Measurements from ENCODE around the gene GLIPR1L1.

The GLIPR1L1 gene

GRCh38 chr12:75404231-75404630 lies 69.8 kb downstream of the GLIPR1L1 start:
- Histone ChIP-seq H3K27ac (ENCODE audit: low read depth, low read length) (no peak overlapping the region), H3F3A (ENCODE audit: insufficient read depth) (no peaks in the 10 kb centered on the region), H3K79me2 (ENCODE audit: insufficient read depth, low read length) (no peaks in the 10 kb centered on the region), H3K36me3 (ENCODE audit: low read length) (no peaks in the 10 kb centered on the region), H2AFZ (ENCODE audit: low read depth, low read length, severe bottlenecking) (no peak overlapping the region), H3K27me3 (ENCODE audit: low read length) (no peaks in the 10 kb centered on the region), H3K4me3 (ENCODE audit: insufficient read depth, low read length, poor library complexity, severe bottlenecking) (no peak overlapping the region), H4K20me1 (ENCODE audit: low read depth, low read length) (no peaks in the 10 kb centered on the region), H3K9me3 (ENCODE audit: insufficient read depth, low read length) (no peaks in the 10 kb centered on the region), H3K9me2 (replicated peaks; ENCODE audit: insufficient read depth, low read length) (no peaks in the 10 kb centered on the region), H3K9ac (ENCODE audit: low read length) (no peak overlapping the region), H3K4me2 (ENCODE audit: low read depth, low read length, poor library complexity, severe bottlenecking) (no peak overlapping the region)
- TF ChIP-seq, protein P1, sequence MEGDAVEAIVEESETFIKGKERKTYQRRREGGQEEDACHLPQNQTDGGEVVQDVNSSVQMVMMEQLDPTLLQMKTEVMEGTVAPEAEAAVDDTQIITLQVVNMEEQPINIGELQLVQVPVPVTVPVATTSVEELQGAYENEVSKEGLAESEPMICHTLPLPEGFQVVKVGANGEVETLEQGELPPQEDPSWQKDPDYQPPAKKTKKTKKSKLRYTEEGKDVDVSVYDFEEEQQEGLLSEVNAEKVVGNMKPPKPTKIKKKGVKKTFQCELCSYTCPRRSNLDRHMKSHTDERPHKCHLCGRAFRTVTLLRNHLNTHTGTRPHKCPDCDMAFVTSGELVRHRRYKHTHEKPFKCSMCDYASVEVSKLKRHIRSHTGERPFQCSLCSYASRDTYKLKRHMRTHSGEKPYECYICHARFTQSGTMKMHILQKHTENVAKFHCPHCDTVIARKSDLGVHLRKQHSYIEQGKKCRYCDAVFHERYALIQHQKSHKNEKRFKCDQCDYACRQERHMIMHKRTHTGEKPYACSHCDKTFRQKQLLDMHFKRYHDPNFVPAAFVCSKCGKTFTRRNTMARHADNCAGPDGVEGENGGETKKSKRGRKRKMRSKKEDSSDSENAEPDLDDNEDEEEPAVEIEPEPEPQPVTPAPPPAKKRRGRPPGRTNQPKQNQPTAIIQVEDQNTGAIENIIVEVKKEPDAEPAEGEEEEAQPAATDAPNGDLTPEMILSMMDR (IDR thresholded peaks at IDR 0.05; ENCODE audit: insufficient read depth, low read length, poor library complexity, severe bottlenecking), result no peak
- no peak for TF ChIP-seq EZH2phosphoT487 (conservative IDR thresholded peaks at IDR 0.05; ENCODE audit: low read length)

- no peak overlapping the region for H2AFZ ChIP-seq (ENCODE audit: low read depth, low read length, severe bottlenecking)
- H3K36me3 ChIP-seq (ENCODE audit: low read length), result no peaks in the 10 kb centered on the region
- no peak overlapping the region for H3K4me2 ChIP-seq (ENCODE audit: low read depth, low read length, poor library complexity, severe bottlenecking)
- no peak for TF ChIP-seq EZH2phosphoT487 (conservative IDR thresholded peaks at IDR 0.05; ENCODE audit: low read length)
- TF ChIP-seq, protein P1 (IDR thresholded peaks at IDR 0.05; ENCODE audit: insufficient read depth, low read length, poor library complexity, severe bottlenecking), result no peak
- no peaks in the 10 kb centered on the region for H3F3A ChIP-seq (ENCODE audit: insufficient read depth)
- H3K9me3 ChIP-seq (ENCODE audit: insufficient read depth, low read length), result no peaks in the 10 kb centered on the region
- H3K79me2 ChIP-seq (ENCODE audit: insufficient read depth, low read length), result no peaks in the 10 kb centered on the region
- no peaks in the 10 kb centered on the region for H3K9me2 ChIP-seq (replicated peaks; ENCODE audit: insufficient read depth, low read length)
- H4K20me1 ChIP-seq (ENCODE audit: low read depth, low read length), result no peaks in the 10 kb centered on the region
- no peaks in the 10 kb centered on the region for H3K27me3 ChIP-seq (ENCODE audit: low read length)
- H3K4me3 ChIP-seq (ENCODE audit: insufficient read depth, low read length, poor library complexity, severe bottlenecking), result no peak overlapping the region
- H3K27ac ChIP-seq (ENCODE audit: low read depth, low read length), result no peak overlapping the region
- no peak overlapping the region for H3K9ac ChIP-seq (ENCODE audit: low read length)
Observed at GRCh38 chr12:75407683-75408082, 73.2 kb downstream of the GLIPR1L1 start.

GRCh38 chr12:75409830-75410229 lies 75.4 kb downstream of the GLIPR1L1 start:
- no peak for TF ChIP-seq EZH2phosphoT487 (conservative IDR thresholded peaks at IDR 0.05; ENCODE audit: low read length)
- TF ChIP-seq, protein P1 (IDR thresholded peaks at IDR 0.05; ENCODE audit: insufficient read depth, low read length, poor library complexity, severe bottlenecking), result no peak
- no peak overlapping the region for H3K27ac ChIP-seq (ENCODE audit: low read depth, low read length)
- H3K27me3 ChIP-seq (ENCODE audit: low read length), result no peaks in the 10 kb centered on the region
- no peaks in the 10 kb centered on the region for H3K36me3 ChIP-seq (ENCODE audit: low read length)
- no peak overlapping the region for H3K9ac ChIP-seq (ENCODE audit: low read length)
- no peaks in the 10 kb centered on the region for H3F3A ChIP-seq (ENCODE audit: insufficient read depth)
- H3K4me3 ChIP-seq (ENCODE audit: insufficient read depth, low read length, poor library complexity, severe bottlenecking), result no peak overlapping the region
- no peaks in the 10 kb centered on the region for H3K9me3 ChIP-seq (ENCODE audit: insufficient read depth, low read length)
- no peaks in the 10 kb centered on the region for H3K79me2 ChIP-seq (ENCODE audit: insufficient read depth, low read length)
- H3K9me2 ChIP-seq (replicated peaks; ENCODE audit: insufficient read depth, low read length), result no peaks in the 10 kb centered on the region
- H4K20me1 ChIP-seq (ENCODE audit: low read depth, low read length), result no peaks in the 10 kb centered on the region
- H2AFZ ChIP-seq (ENCODE audit: low read depth, low read length, severe bottlenecking), result no peak overlapping the region
- no peak overlapping the region for H3K4me2 ChIP-seq (ENCODE audit: low read depth, low read length, poor library complexity, severe bottlenecking)
